Left ventricle myocardium superior (tissue), 1 donor: Measurements from ENCODE around the gene ETV5. TPM values are rescaled to one million over a fixed set of nuclear protein-coding genes. Genes with fewer than 3 reads are reported as not detected.

Experiments used
- ATAC-seq: fragments of 200-7000 bp; cut with Tn5 transposase; one replicate; pipeline ENCODE4 v1.9.1; 2020; ENCODE audit warnings: mild to moderate bottlenecking, moderate library complexity
- DNase-seq: peaks from one replicate; pipeline ENCODE4 v3.0.0-alpha.2; 2020
- intact Hi-C: fragments of 100-400 bp; cut with micrococcal nuclease; formaldehyde crosslinking; loops from one replicate; pipeline ENCODE4 v1.11.0; 2022
- total RNA-seq: library from RNA; stranded (reverse); fragmentation: NEBNext Ultra II Directional; extraction: Animal tissue kit (Norgen Biotek cat#: 25700); gene quantifications from one replicate; pipeline ENCODE4 v1.2.1, GENCODE V29; 2021
- donor health status: DM: no; HTN: yes; CAD: no; lungs with severe emphysema.

ETV5 gene
- total RNA-seq, 1 donor from 2014 or later = 3.4 TPM

DNA sequence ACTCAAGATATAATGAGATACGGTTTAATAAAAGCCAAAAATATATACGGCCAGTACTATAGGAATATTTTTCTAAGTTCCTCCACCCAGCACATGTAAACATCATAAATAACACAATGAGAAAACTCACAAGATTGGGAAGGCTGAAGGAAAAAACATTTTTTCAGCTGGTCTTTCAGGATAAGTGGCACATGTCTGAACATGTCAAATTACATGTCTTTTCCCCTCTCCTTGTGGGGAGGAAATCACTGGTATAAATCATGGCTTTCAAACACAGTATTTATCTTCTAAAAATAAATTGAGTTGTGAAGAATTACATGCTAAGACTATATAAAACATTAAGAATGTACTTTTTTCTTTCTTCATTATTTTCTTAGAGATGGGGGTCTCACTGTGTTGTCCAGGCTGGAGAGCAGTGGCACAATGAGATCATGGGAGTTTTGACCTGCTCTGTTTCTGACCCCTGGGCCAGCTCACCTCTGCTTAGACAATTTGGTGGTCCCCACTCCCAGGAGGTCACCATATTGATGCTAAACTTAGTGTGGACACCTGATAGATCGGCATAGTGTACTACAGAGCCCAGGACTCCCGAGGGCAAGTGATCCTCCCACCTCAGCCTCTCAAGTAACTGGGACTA lies 32.8 kb downstream of the ETV5 start:
- intact Hi-C loops = no loop called here
- DNase-seq = no peak
- no peak for ATAC-seq

DNA sequence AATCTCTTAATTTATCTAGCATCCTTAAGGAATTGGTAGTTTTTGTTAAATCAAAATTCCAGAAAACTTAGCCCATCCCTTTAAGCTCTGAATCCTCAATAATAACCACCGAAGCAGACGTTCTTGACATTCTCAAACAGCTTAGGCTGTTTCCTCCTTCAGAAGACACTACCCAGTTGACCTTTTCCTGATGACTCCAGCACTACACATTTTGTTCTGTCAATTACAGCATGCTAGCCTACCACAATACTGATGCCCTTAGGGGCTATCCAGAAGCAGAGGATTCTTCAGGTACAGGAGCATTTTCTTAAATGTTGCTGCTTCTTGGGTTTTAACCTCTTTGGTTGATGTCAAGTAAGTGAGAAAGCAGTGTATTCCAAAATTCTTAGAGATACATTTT lies 33.4 kb downstream of the ETV5 start:
- DNase-seq = no peak
- no peak for ATAC-seq
- intact Hi-C loops = no loop called here

DNA sequence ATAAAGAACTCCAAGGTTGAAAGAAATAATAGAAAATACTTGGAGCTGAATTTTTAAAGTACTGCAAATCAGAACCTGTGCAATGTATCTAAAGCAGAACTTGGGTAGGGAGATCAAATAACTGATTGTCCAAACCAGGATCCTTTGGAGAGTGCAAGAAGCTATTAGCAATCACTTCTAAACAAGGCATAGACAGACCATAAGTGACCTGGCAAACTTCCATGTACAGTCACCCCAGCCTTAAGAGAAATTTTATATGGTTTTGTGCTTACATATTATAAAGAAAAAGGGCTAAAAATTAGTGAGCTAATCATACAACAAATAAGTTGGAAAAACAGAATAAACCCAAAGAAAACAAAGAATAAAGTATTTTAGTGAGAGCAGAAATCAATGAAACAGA lies 35.2 kb downstream of the ETV5 start:
- intact Hi-C loops = no loop called here
- no peak for DNase-seq
- ATAC-seq = no peak

DNA sequence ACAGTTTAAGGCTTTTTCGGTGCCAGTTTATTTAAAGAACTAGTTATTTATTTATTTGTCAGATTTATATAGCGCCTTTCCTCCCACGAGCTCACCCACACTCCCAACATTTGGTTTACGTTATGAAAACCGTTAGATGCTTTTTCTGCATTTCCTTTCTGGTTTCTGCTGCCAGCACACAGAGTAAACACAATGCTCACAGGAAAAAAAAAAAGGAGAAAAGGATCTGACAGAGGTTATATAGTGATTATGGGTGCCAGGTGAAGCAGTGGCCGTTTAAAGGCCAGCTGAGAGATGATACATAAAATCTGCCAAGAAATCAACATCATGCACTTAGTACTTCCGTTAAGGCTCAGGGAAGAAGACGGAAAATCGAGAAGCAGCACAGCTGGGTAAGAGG lies 37.9 kb downstream of the ETV5 start:
- DNase-seq (no peak), ATAC-seq (no peak)
- intact Hi-C loops = no loop called here

DNA sequence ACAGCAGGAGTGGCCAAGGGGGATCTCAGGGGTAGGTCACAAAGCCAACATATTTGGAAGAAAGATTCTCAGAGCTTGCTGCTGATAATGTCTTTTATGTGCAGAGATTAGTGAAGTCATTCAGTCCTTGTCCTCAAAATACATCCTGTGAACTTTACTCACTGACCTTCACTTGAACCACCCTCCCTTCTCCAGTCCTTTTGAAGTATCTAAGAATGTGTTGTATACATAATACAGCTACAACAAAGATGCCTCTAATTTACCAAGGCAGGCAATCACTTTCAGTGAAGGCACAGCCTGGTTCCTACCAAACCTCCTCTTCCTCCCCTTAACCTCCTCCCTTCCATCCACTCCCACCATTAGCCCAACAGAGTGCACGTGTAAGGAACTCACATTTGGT lies 38.3 kb downstream of the ETV5 start:
- intact Hi-C loops = no loop called here
- ATAC-seq (no peak), DNase-seq (no peak)

DNA sequence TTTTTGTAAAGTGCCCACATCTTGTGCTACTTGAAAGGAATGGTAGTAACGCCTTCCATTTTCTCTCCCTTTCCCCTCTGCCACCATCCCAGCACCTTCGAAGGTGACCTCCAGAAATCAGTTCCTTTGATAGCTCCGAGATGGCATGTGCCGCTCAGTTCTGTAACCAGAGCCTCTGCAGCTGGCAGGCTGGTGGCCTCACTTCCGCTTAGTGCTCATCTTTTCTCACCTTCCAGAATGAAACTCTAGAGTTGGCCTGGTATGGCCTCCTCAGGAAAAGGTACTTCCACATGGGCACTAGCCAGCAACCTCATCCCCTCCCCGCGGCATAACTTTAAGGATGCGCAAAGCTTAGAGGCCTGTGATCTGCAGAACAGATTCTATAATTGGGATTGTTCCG lies 38.8 kb downstream of the ETV5 start:
- no peak for ATAC-seq
- no peak for DNase-seq
- intact Hi-C loops = no loop called here

DNA sequence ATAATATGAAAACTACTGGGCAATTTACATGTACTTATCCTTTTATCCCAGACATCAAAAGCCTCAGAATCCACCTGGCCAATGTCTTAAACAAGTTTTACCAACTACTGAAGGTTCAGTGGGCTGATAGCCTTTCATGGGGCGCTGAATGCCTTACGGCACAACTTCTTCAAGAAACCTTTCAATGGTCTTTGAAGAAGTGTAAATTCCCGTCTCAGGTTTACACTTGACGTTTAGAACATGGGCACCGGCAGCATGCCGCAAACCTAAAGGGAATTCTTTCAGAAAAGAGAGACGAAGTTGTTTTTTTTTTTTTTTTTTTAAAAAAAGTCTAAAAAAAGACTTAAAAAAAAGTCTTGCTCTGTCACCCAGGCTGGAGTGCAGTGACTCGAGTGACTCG lies 39.7 kb downstream of the ETV5 start:
- ATAC-seq (no peak), DNase-seq (no peak)
- intact Hi-C loops = no loop called here

DNA sequence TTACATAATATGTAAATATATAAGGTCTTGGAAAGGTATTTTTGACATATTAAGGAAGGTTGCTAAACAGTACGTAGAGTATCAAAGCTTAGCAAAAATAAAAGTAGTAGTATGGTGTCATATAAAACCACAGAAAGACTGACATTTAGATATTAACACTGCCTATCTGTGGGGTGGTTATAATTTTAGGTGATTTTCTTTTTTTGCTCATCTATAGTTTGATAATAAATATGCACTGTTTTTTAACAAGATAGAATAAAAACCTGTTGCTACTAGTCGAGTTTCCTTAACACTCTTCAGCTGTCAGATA lies 40.7 kb downstream of the ETV5 start:
- ATAC-seq (no peak), DNase-seq (no peak)
- intact Hi-C loops = no loop called here

DNA sequence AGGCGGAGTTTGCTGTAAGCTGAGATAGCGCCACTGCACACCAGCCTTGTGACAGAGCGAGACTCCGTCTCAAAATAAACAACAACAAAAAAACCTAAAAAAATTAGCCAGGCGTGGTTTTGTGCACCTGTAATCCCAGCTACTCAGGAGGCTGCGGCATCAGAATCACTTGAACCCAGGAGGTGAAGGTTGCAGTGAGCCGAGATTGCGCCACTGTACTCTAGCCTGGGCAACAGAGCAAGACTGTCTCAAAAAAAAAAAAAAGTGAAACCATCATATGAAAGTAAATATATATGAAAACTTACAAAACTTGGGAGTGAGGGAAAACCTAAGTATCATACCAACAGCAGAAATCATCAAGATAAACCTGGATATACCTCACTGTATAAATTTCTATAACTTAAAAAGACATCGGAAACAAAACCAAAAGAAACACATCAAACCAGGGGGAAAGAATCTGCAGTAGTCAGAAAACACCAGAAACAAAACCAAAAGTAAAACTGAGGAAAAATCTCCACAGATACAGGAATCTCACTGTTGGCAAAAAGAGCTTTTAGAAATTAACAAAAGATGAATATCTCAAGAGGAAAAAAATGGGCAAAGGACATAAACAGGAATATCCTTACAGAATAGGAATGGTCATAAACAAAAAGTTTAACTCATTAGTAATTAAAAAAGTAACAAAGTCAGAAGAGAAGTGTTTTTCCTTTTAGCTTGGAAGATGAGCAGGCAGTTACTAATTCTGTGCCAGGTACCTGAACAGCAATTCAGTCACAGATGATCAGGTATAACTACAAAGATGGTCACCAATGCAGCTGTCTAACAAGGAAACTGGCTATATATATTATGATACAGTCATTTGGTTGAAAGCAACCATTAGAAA lies 41.3 kb downstream of the ETV5 start:
- DNase-seq = no peak
- ATAC-seq = no peak
- intact Hi-C loops = no loop called here

DNA sequence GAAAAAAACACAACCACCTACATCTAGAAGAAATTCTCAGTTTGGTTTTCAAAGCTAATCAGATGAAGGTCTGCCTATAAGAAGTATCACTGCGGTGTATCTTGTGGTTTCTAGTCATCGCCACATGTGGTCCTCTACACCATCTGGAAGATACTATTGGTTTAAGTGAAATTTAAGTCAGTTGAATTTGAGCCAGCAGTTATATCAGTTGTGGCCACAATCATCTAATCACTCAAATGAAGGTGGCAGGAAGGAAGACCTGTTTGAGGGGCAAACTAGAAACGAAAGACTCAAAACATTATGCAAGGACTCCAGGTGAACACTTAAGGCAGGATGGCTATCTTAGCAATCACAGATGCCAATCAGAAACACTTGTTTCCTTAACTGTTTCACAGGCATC lies 48.7 kb downstream of the ETV5 start:
- DNase-seq (no peak), ATAC-seq (no peak)
- intact Hi-C loops = no loop called here

DNA sequence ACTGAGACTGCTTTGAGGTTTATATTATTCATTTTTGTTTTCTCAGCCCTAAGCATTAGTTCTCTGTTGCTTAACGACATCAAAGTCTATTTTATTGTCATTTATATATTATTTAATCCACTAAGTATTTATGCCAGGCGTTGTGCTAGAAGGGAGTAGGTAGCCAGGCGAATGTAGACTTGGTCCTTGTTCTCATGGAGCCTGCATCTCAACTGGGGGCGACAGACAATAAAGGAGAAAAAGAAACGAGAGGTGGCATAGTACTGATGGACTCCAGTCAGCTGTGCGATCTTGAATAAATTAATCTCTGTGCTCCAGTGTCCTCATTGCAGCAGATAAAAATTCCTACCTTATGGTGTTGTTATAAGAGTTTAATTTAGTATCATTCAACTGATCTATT lies 49.7 kb downstream of the ETV5 start:
- intact Hi-C loops = no loop called here
- no peak for ATAC-seq
- no peak for DNase-seq

DNA sequence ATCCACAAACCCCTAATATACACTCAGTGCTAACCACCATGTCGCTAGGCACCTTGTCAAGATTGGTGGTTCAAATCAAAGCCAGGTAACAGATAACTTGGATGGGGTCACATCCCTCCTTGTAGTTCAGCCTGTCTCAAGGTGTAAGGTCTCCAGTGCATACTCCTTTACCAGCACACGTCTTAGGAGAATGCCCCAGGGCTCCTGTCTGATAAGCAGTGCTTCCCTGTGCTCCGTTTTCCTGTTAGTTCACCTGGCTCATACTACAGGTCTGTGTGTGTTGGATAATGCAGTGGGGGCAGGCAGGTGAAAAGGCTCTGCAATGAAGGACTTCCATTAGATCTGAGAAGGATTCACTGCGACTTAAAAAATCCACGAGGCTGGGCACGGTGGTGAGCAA lies 50.7 kb downstream of the ETV5 start:
- no peak for ATAC-seq
- DNase-seq = no peak
- intact Hi-C loops = no loop called here

DNA sequence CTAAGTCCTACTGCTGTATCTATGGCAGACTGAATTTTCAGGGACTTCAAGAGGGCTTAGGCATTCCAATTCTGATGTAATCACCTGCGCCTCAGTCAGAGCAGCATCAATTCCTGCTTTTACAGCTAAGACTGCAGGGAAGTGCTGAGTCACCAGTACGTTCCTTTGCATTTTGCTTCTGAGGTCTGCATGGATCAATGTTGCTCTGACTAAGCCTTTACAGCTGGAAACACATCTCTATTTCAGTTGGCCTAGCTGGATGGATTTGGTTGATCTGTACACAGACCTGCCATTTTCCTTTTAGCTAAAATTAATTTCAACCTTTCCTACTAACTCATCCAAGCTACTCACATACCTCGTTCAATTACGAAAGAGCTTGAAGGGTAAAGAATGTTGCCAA lies 51.3 kb downstream of the ETV5 start:
- no peak for DNase-seq
- intact Hi-C loops = no loop called here
- ATAC-seq = no peak

DNA sequence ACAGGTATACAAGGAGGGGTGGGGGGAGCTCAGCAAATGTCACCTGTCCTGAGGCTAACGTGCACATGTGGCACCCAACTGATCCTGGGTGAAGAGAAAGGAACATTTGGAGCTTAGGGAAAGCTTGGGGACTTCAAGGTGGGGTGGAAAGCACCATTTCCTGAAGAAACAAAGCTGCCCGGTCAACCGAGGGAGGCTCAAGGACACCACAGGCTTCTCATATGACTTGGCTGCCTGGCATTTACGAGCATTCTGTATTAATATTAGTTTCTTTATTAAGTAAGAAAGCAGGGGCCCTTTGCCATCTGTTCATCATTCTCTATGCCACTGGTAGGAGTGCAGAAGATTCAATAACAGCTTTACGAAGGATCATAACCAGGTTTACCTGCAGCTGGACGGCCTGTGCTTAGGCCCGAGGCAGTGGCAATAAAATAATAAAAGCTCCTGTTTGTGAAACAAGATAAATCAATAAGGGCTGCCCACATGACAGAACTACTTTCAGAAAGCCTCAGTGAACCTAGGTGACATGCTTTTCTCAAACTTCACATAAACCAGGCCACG lies 54.0 kb downstream of the ETV5 start:
- ATAC-seq = no peak
- DNase-seq = no peak
- intact Hi-C loops = no loop called here

DNA sequence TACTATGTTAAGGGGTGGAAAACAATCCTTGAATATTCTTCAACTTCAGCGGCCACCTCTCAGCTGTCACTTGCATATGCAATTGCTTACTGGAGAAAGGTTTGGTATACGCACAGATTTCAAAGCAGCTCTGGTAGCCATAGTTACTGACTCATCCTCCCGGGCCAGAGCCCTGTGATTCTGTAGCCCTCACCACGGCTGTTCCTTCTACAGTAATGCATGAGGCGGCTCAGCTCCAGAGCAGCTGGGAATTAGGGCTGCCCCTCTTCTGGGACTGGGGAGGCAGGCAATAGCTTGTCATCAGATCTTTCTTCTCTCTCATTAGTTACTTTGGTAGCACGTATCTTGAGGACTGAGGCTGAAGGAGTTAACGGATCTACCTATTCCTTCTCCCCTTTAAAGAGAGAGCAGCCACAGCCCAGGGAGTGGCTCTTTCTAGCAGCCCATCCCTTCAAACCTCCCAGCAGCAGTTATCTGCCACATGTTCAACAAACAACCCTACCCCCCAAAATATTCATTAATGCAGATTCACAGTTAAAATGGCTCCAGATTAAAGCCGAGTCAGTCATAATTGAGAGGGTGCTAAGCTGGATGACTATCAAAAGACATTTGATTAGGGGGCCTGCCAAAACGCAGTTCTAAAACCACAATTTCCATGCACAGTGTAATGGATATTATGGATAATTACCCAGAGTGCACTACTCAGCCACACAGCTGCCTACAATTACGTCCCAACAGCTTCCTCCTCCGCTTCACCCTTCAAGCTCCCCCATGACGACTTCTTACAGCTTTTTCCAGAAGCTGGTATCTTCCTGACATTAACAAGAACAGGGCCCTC lies 54.7 kb downstream of the ETV5 start:
- intact Hi-C loops = no loop called here
- ATAC-seq (no peak), DNase-seq (no peak)

DNA sequence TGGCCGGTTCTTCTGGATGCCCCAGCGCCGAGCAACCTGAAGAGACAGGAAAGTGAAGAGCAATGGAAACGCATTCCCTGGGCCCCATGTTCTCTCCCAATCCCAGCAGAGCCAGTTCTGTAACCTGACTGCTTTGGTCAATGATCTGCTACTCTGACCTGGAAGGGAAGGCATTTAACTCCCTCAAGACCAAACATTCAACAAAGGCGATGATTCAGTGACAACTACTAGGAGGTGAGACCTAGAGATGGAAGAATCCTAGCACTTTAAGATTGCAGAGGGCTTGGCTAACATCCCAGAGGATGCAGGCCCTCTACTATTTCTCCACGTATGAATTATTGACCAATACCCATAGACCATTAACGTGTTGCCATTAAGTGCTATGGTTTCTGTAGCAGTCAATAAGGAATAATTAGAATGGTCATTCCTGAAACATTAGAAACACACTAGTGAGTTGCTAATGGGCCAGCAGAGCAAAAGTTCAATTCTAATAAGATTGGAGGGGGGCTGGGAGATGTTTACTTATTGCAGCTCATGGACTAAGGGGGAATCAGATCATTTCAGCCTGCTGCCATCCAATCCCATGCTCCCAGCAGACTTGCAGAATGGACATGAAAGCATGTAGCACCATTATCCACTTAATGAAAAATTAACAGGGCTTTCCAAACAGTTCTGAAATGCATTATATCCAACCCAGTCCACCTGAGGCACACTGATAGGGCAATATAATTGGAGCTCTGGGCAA lies 56.6 kb downstream of the ETV5 start:
- intact Hi-C loops = no loop called here

DNA sequence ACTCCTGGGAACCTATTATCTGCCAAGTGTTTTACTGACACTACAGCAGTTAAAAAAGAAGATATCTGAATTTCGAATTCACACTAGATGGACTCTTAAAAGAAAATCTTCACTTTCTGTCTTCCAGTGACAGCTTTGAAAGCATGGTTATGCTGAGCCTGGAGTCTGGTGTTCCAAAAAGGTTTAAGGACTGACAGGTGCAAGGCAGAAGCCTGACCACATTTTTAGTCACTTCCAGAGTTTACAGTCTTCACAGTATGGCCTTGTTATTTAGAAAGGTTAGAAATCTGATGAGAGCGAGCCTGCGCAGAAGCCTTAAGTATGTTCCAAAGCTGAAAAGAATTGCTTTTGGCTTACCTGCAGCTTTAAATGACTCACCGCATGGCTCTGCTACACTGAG lies 59.9 kb downstream of the ETV5 start:
- intact Hi-C loops = no loop called here
- DNase-seq (no peak), ATAC-seq (no peak)

More for the DNA sequence above, 56.6 kb downstream of the ETV5 start:
- no peak for DNase-seq
- no peak for ATAC-seq

DNA sequence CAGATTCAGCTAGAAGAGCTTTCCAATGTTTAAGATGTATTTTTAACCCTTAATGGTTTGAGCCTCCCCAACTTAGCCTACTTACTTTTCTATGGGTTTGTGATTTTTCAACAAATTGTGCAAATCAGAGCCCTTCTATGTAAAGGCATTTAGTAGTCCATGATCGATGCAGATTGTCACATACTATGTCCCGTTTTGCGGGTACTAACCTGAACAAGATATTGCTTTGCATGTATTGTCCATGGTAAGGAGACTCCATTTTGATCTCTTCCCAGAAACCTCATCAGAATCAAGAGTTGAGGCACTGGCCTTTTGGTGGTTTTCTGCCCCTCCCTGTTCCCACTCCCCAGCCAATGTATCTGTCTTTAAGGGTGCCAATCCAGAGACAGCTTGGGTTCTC lies 60.8 kb downstream of the ETV5 start:
- DNase-seq (no peak), ATAC-seq (no peak)
- intact Hi-C loops = no loop called here

DNA sequence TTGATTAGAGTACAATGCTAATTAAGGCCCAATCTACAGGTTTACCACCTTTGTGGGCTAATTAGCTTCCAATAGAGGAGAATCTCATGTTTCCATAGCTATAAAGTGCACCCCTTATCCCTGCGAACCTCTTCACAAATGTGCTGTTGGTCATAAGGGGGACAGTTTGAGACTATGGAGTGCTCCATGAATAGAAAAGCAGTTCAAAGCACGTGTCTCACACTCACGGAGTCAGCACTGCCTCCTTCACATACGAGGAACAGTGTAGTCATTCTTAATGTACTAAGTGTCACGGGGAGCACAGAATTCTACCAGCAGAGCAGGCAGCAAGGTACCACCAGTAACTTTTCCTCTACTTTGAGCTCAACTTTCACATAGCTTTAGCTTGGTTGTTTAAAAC lies 62.1 kb downstream of the ETV5 start:
- no peak for ATAC-seq
- intact Hi-C loops = no loop called here
- DNase-seq = no peak
